Kidney (tissue), 22 donors: ENCODE results near the gene DUOX1. TPM values are rescaled to one million over a fixed set of nuclear protein-coding genes. Genes with fewer than 3 reads are reported as not detected.
"Not testable (repeated sequence)": the region's sequence is repeated elsewhere in the genome, so short reads cannot be mapped to it uniquely, and the experiment has no call there.

Experiments
- DNase-seq, 5 donors: peaks; one replicate each; pipeline ENCODE4 v3.0.0-alpha.2; 2013 to 2020
- FAIRE-seq: peaks from 2 replicates; lab custom pipeline; 2012; peaks lifted over from hg19 to GRCh38; lab: Jason Lieb, UNC
- H3K27ac ChIP-seq, 2 donors: one replicate each; pipeline ENCODE4 v1.7.0; 2013; ENCODE audit warnings: low read depth in 2 of 2, low read length in 2 of 2, inconsistent platforms in 1 of 2
- H3K27me3 ChIP-seq: one replicate; pipeline ENCODE4 v1.7.1; 2013; ENCODE audit warnings: low read length, inconsistent platforms; ENCODE audit not compliant: control insufficient read depth, insufficient read depth
- H3K36me3 ChIP-seq, 3 donors: one replicate each; pipeline versions ENCODE4 v1.7.0 to v1.7.1; 2013; ENCODE audit warnings: low read length in 3 of 3, control low read depth in 1 of 3, inconsistent platforms in 1 of 3; ENCODE audit not compliant: insufficient read depth in 3 of 3, control insufficient read depth in 2 of 3
- H3K4me1 ChIP-seq, 3 donors: one replicate each; pipeline versions ENCODE4 v1.7.0 to v1.7.1; 2013; ENCODE audit warnings: low read length in 3 of 3, inconsistent platforms in 1 of 3, low read depth in 1 of 3; ENCODE audit not compliant: control insufficient read depth in 2 of 3, insufficient read depth in 2 of 3
- H3K4me3 ChIP-seq, 3 donors: one replicate each; pipeline versions ENCODE4 v1.7.0 to v1.8.1; 2013; ENCODE audit warnings: low read length in 3 of 3, control low read depth in 1 of 3, inconsistent platforms in 1 of 3
- H3K9ac ChIP-seq, 3 donors: one replicate each; pipeline versions ENCODE4 v1.7.0 to v1.7.1; 2013; ENCODE audit warnings: low read length in 3 of 3, control low read depth in 1 of 3, inconsistent platforms in 1 of 3
- H3K9me3 ChIP-seq, 3 donors: one replicate each; pipeline versions ENCODE4 v1.7.0 to v1.7.1; 2013; ENCODE audit warnings: low read length in 3 of 3, control low read depth in 1 of 3, inconsistent platforms in 1 of 3; ENCODE audit not compliant: control insufficient read depth in 2 of 3, insufficient read depth in 1 of 3
- CTCF ChIP-seq: IDR thresholded peaks from 3 replicates; pipeline ENCODE4 v1.5.1; 2012; ENCODE audit warnings: mild to moderate bottlenecking, moderate library complexity, borderline replicate concordance; ENCODE audit not compliant: insufficient read depth; ENCODE audit errors: extremely low read depth
- intact Hi-C: fragments of 100-400 bp; cut with DNase I; formaldehyde crosslinking; loops from one replicate; pipeline ENCODE4 v1.11.1; 2022
- long read RNA-seq, 10 donors: library from polyadenylated mRNA in 1 of 10; unstranded in 1 of 10; transcript quantifications; one replicate each; pipeline ENCODE4 v2.0.0 and lab custom pipeline, GENCODE V29; 2021 to 2026
- polyA plus RNA-seq: library from polyadenylated mRNA; stranded (reverse); fragments of 350-450 nt; fragmentation: Illumina TruSeq; extraction: RNeasy Lipid Tissue Mini Kit (QIAGEN cat#74804); gene quantifications from one replicate; pipeline ENCODE4 v1.2.3, GENCODE V29; 2014; ENCODE audit warnings: low read depth, low replicate concordance; ENCODE audit not compliant: insufficient read depth
- total RNA-seq: library from RNA; stranded (reverse); fragmentation: NEBNext Ultra II Directional; extraction: Animal tissue kit (Norgen Biotek cat#: 25700); gene quantifications from one replicate; pipeline ENCODE4 v1.2.1, GENCODE V29; 2021
- donor health status: control.
- donor health status: control.
- donor health status: control.
- donor health status: control.
- donor health status: control.
- donor health status: DM: yes; HTN: yes; CAD: no.
- donor health status: Normal renal cell carcinoma (clear cell type).

The DUOX1 gene
- 1.6 TPM for total RNA-seq
- 0.26 TPM for polyA plus RNA-seq
- long read RNA-seq, donor 1 = 0 reads
- long read RNA-seq, donor 2 = 0 reads
- long read RNA-seq, donor 3 = 0 reads
- long read RNA-seq, donor 4 = 0 reads
- long read RNA-seq, donor 5 = 0 reads
- long read RNA-seq, donor 6 = 0 reads
- long read RNA-seq, donor 7, partial matches to known transcripts = 1 of 28 reads
- long read RNA-seq, donor 7, other reads (novel, unspliced or antisense) = 27 of 28 reads
- long read RNA-seq, donor 8 = 0 reads
- long read RNA-seq, donor 9 = 0 reads
- long read RNA-seq, donor 10 = 0 reads

DNA sequence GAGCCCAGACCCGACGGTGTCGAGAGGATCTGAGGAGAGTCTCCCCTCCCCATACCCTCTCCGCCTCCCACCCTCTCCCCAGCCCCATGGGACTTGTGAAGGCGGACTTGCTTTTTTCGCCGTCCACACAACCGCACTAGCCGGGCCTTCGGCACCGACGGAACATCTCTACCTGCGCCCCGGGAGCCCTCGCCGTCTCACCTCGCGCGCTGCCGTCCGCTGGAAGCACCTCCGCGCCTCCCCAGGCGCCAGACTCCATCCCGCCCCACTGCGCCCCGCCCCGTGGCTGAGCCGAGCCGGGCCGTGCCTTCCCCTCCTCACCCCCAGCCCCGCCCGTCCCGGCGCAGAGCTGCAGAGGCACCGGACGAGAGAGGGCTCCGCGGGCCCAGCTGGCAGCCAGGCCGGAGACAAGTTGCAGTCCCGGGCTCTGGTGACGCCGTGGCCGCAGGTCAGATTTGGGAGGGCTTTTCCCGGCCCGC, at the start of gene DUOX1, which contains the start of gene DUOXA1:
DUOX1 (plus strand) TSS at position 344 of the 479 bp plus-strand sequence. CDS start 1,973 bp downstream, outside the sequence.
DUOXA1 (minus strand) TSS at position 229 of the 479 bp plus-strand sequence. CDS start 6,865 bp downstream, outside the sequence.
- Histone ChIP-seq H3K36me3 (no peaks in the 10 kb centered on the region), H3K4me3 (no peak within 1 kb of the TSS), H3K4me1 (peaks cover 0 to 2% (median 0%) of the 10 kb centered on the region in 3 donors), H3K27me3 (peaks cover 18% of the 10 kb centered on the region), H3K27ac (no peak within 1 kb of the TSS), H3K9ac (no peak within 1 kb of the TSS), H3K9me3 (no peaks in the 10 kb centered on the region)
- intact Hi-C loops = no loop called here
- no peak for TF ChIP-seq CTCF
- peak in 4 of 5 donors; percentile 31 to 81 (median 56) for DNase-seq
- FAIRE-seq = no peak

GRCh38 chr15:45080593-45080992, 49.2 kb upstream of the DUOX1 start:
- FAIRE-seq, intact Hi-C loops, H3K4me3 ChIP-seq, H3K27ac ChIP-seq, H3K9me3 ChIP-seq, H3K9ac ChIP-seq, H3K27me3 ChIP-seq, DNase-seq, H3K4me1 ChIP-seq, H3K36me3 ChIP-seq: not testable (repeated sequence)

DNA sequence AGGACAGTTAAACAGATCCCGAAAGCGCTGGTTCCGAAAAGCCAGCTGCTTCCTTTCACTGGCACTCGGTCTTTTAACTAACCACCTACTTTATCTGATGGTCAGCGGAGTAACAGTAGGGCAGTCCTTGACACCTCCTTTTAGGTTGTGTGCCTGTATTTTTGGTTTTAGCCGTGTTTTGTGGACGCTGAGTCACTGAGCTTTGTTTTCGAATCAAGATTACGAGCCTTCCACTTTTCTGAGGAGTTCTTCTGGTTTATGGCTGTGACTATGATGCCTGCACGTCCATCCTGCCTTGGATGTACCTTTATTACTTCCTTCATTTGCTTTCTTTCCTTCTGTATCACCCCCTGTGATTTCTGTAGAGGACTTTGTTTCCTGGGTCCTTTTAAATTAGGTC, 47.4 kb upstream of the DUOX1 start:
- H3K9ac ChIP-seq, intact Hi-C loops, DNase-seq, H3K27ac ChIP-seq, H3K36me3 ChIP-seq, H3K4me1 ChIP-seq, H3K9me3 ChIP-seq, H3K4me3 ChIP-seq, FAIRE-seq, H3K27me3 ChIP-seq: not testable (repeated sequence)

GRCh38 chr15:45083223-45083622, 46.6 kb upstream of the DUOX1 start:
- Histone ChIP-seq H3K27ac (no peak overlapping the region), H3K9me3 (no peaks in the 10 kb centered on the region), H3K4me1 (no peaks in the 10 kb centered on the region), H3K9ac (no peak overlapping the region), H3K27me3 (no peaks in the 10 kb centered on the region), H3K36me3 (no peaks in the 10 kb centered on the region), H3K4me3 (no peak overlapping the region)
- no peak for TF ChIP-seq CTCF
- intact Hi-C loops = no loop called here
- DNase-seq (no peak), FAIRE-seq (no peak)
